Omental fat pad (tissue), 4 donors: ENCODE measurements around the gene EFNA1. TPM values are rescaled to one million over a fixed set of nuclear protein-coding genes. Genes with fewer than 3 reads are reported as not detected.
"Not testable (repeated sequence)": the region's sequence is repeated elsewhere in the genome, so short reads cannot be mapped to it uniquely, and the experiment has no call there.

Source experiments
- ATAC-seq: fragments of 150-250 bp; one replicate; pipeline ENCODE4 v1.9.1; 2016; ENCODE audit warnings: mild to moderate bottlenecking, moderate library complexity; ENCODE audit not compliant: low FRiP score
- DNase-seq: peaks from one replicate; pipeline ENCODE4 v3.0.0-alpha.2; 2019; ENCODE audit warnings: low spot score
- total RNA-seq, 4 donors: library from RNA; depleted of rRNA; stranded (reverse); fragments of >200 nt; gene quantifications; one replicate each; pipeline ENCODE4 v1.1.0, GENCODE V29; 2016
- TF ChIP-seq, protein P1 (sequence below), 3 donors: fragments of 450-650 bp; IDR thresholded peaks; one replicate each; pipeline ENCODE4 v1.5.1; 2016 to 2017; ENCODE audit warnings: antibody characterized with exemption in 3 of 3, mild to moderate bottlenecking in 3 of 3, moderate library complexity in 2 of 3

EFNA1 gene
- total RNA-seq, 4 donors from 2014 or later = 29.2 to 61.7 (median 56.7) TPM

DNA sequence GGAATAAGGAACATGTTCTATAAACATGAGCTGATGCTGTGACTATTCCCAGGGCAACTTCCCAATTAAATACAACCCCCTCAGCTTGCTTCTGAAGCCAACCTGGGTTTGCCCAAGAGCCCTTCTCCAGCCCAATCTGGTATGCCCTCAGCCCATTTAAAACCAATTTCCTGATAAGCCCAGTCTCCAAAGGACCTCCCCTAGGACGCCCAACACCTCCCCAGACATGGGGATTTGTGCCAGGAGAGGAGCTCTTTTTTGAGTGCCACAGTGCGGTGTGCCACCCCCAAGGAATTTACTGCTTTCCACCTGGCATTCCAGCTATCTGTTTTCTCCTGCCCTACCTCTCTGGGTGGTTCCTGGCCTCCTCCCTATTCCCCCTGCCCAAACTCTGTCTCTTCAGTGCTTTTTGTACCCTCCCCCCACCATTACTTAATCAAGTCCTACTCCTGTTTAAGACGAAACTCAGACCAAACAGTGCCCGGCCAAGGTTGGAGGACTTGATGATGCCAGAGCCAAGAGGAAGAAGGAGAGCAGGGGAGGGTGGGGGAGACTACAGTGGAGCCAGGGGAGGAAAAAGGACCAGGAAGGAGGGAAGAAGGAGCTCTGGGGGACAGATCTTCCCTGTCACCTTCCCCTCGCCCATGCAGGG, 11.4 kb upstream of the EFNA1 start:
- ATAC-seq (no peak), DNase-seq (no peak)
- TF ChIP-seq, protein P1, sequence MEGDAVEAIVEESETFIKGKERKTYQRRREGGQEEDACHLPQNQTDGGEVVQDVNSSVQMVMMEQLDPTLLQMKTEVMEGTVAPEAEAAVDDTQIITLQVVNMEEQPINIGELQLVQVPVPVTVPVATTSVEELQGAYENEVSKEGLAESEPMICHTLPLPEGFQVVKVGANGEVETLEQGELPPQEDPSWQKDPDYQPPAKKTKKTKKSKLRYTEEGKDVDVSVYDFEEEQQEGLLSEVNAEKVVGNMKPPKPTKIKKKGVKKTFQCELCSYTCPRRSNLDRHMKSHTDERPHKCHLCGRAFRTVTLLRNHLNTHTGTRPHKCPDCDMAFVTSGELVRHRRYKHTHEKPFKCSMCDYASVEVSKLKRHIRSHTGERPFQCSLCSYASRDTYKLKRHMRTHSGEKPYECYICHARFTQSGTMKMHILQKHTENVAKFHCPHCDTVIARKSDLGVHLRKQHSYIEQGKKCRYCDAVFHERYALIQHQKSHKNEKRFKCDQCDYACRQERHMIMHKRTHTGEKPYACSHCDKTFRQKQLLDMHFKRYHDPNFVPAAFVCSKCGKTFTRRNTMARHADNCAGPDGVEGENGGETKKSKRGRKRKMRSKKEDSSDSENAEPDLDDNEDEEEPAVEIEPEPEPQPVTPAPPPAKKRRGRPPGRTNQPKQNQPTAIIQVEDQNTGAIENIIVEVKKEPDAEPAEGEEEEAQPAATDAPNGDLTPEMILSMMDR (IDR thresholded peaks at IDR 0.05) = no peak

DNA sequence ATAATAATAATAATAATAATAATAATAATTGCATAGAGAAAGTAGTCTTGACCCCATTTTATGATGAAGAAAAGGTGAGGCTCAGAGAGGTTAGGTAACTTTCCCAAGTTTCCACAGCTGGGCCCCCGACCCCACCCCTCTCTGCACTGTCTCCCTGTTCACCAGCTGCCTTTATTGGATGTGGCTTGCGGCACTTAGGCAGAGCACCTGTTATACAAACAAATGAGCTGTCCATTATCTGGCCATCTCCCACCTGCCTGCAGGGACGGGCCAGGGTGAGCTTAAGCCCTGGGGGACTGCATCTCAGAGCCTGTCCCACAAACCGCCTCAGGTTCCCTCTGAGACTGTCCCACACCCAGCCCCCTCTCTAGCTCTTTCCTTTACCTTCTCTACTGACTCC, 10.1 kb upstream of the EFNA1 start:
- TF ChIP-seq, protein P1 (IDR thresholded peaks at IDR 0.05) = no peak
- DNase-seq = no peak
- no peak for ATAC-seq

GRCh38 chr1:155118090-155118489, 9.6 kb upstream of the EFNA1 start:
- ATAC-seq, DNase-seq: not testable (repeated sequence)

GRCh38 chr1:155120253-155120652, 7.4 kb upstream of the EFNA1 start:
- no peak for ATAC-seq
- DNase-seq = no peak

GRCh38 chr1:155121249-155121648, 6.4 kb upstream of the EFNA1 start:
- TF ChIP-seq, protein P1 (IDR thresholded peaks at IDR 0.05) = no peak
- DNase-seq (no peak), ATAC-seq (no peak)

More at GRCh38 chr1:155120253-155120652, 7.4 kb upstream of the EFNA1 start:
- TF ChIP-seq, protein P1 (IDR thresholded peaks at IDR 0.05) = no peak

GRCh38 chr1:155122308-155122707, 5.4 kb upstream of the EFNA1 start:
- DNase-seq = no peak
- ATAC-seq = no peak
- TF ChIP-seq, protein P1 (IDR thresholded peaks at IDR 0.05) = no peak

GRCh38 chr1:155123801-155124200, 3.9 kb upstream of the EFNA1 start:
- DNase-seq (no peak), ATAC-seq (no peak)
- TF ChIP-seq, protein P1 (IDR thresholded peaks at IDR 0.05) = no peak
